H9 (cell line): Measurements from ENCODE around the gene PNPLA2. TPM values are rescaled to one million over a fixed set of nuclear protein-coding genes. Genes with fewer than 3 reads are reported as not detected.
A peak's percentile ranks its signal among the peaks of the same experiment; 100 is the strongest.

Experiments used
- DNase-seq: peaks from one replicate; pipeline ENCODE4 v3.0.0-alpha.2; 2017
- H2AFZ ChIP-seq: one replicate; pipeline ENCODE4 v1.6.1; 2013; ENCODE audit warnings: mild to moderate bottlenecking, low read length, control low read depth, moderate library complexity
- H2AK5ac ChIP-seq: 2 replicates; pipeline ENCODE4 v1.6.1; 2013; ENCODE audit warnings: low read length, control low read depth, mixed read lengths; ENCODE audit not compliant: insufficient read length
- H2BK120ac ChIP-seq: one replicate; pipeline ENCODE4 v1.6.1; 2013; ENCODE audit warnings: low read depth, mild to moderate bottlenecking, low read length, control low read depth, inconsistent platforms; ENCODE audit not compliant: poor library complexity, severe bottlenecking
- H2BK12ac ChIP-seq: 2 replicates; pipeline ENCODE4 v1.6.1; 2013; ENCODE audit warnings: low read length, control low read depth, mixed read lengths, low read depth; ENCODE audit not compliant: insufficient read length
- H2BK15ac ChIP-seq: 2 replicates; pipeline ENCODE4 v1.6.1; 2013; ENCODE audit warnings: low read depth, low read length, control low read depth
- H2BK20ac ChIP-seq: one replicate; pipeline ENCODE4 v1.6.1; 2013; ENCODE audit warnings: low read depth, mild to moderate bottlenecking, low read length, control low read depth, inconsistent platforms; ENCODE audit not compliant: poor library complexity, severe bottlenecking
- H2BK5ac ChIP-seq: 2 replicates; pipeline ENCODE4 v1.6.1; 2013; ENCODE audit warnings: low read length, control low read depth, mixed read lengths; ENCODE audit not compliant: insufficient read length
- H3K14ac ChIP-seq: 2 replicates; pipeline ENCODE4 v1.6.1; 2013; ENCODE audit warnings: low read length, control low read depth; ENCODE audit not compliant: insufficient read depth
- H3K18ac ChIP-seq: 2 replicates; pipeline ENCODE4 v1.6.1; 2013; ENCODE audit warnings: low read depth, mild to moderate bottlenecking, mixed read lengths, low read length, control low read depth; ENCODE audit not compliant: insufficient read length
- H3K23ac ChIP-seq: 2 replicates; pipeline ENCODE4 v1.6.1; 2013; ENCODE audit warnings: low read length, control low read depth, mixed read lengths, low read depth; ENCODE audit not compliant: insufficient read length
- H3K23me2 ChIP-seq: 2 replicates; pipeline ENCODE4 v1.6.1; 2013; ENCODE audit warnings: low read depth, mild to moderate bottlenecking, mixed read lengths, low read length, control low read depth; ENCODE audit not compliant: insufficient read length, poor library complexity, severe bottlenecking
- H3K27ac ChIP-seq: 2 replicates; pipeline ENCODE4 v1.5.1; 2013; ENCODE audit warnings: low read length, control low read depth, mixed read lengths, low read depth; ENCODE audit not compliant: insufficient read length
- H3K27me3 ChIP-seq: 2 replicates; pipeline ENCODE4 v1.6.1; 2013; ENCODE audit warnings: low read length, control low read depth, inconsistent platforms; ENCODE audit not compliant: insufficient read depth
- H3K4ac ChIP-seq: 2 replicates; pipeline ENCODE4 v1.6.1; 2013; ENCODE audit warnings: low read depth, mild to moderate bottlenecking, control low read depth, inconsistent platforms, low read length, moderate library complexity
- H3K4me1 ChIP-seq: 2 replicates; pipeline ENCODE4 v1.6.1; 2013; ENCODE audit warnings: low read length, control low read depth, inconsistent platforms; ENCODE audit not compliant: insufficient read depth
- H3K4me2 ChIP-seq: 2 replicates; pipeline ENCODE4 v1.6.1; 2013; ENCODE audit warnings: low read length, control low read depth, mixed read lengths; ENCODE audit not compliant: insufficient read length, insufficient read depth
- H3K56ac ChIP-seq: 2 replicates; pipeline ENCODE4 v1.6.1; 2013; ENCODE audit warnings: low read depth, mild to moderate bottlenecking, mixed read lengths, low read length, control low read depth; ENCODE audit not compliant: insufficient read length
- H3K79me1 ChIP-seq: 2 replicates; pipeline ENCODE4 v1.6.1; 2013; ENCODE audit warnings: low read depth, mild to moderate bottlenecking, moderate library complexity, low read length, control low read depth, inconsistent platforms; ENCODE audit not compliant: insufficient read depth, poor library complexity, severe bottlenecking
- H3K79me2 ChIP-seq: 2 replicates; pipeline ENCODE4 v1.6.1; 2013; ENCODE audit warnings: low read length, control low read depth, inconsistent platforms; ENCODE audit not compliant: insufficient read depth
- H3K9ac ChIP-seq: 2 replicates; pipeline ENCODE4 v1.6.1; 2013; ENCODE audit warnings: low read length, control low read depth, mixed read lengths; ENCODE audit not compliant: insufficient read length; ENCODE audit errors: extremely low read depth
- H3K9me3 ChIP-seq: one replicate; pipeline ENCODE4 v1.6.1; 2013; ENCODE audit warnings: low read depth, low read length, inconsistent platforms; ENCODE audit not compliant: control insufficient read depth
- H3T11ph ChIP-seq: one replicate; pipeline ENCODE4 v1.6.1; 2013; ENCODE audit warnings: mild to moderate bottlenecking, low read length, control low read depth, inconsistent platforms
- H4K20me1 ChIP-seq: one replicate; pipeline ENCODE4 v1.6.1; 2013; ENCODE audit not compliant: control insufficient read depth, insufficient read length, insufficient read depth
- H4K5ac ChIP-seq: 2 replicates; pipeline ENCODE4 v1.6.1; 2013; ENCODE audit warnings: low read depth, mild to moderate bottlenecking, mixed read lengths, low read length, control low read depth; ENCODE audit not compliant: insufficient read length
- H4K8ac ChIP-seq: replicated peaks from 2 replicates; pipeline ENCODE4 v1.6.1; 2013; ENCODE audit warnings: low read length, control low read depth, mixed read lengths, low read depth; ENCODE audit not compliant: insufficient read length
- H4K91ac ChIP-seq: 2 replicates; pipeline ENCODE4 v1.6.1; 2013; ENCODE audit warnings: low read depth, mild to moderate bottlenecking, moderate library complexity, mixed read lengths, low read length, control low read depth; ENCODE audit not compliant: insufficient read length
- H3K27ac Mint-ChIP-seq, 3 experiments: 2 replicates in 2 of 3; 3 replicates in 1 of 3; pipeline ENCODE4 v1.8.0; 2020 to 2021; ENCODE audit warnings: mixed read lengths in 3 of 3, mild to moderate bottlenecking in 1 of 3, moderate library complexity in 1 of 3
- H3K27me3 Mint-ChIP-seq: 2 replicates; pipeline ENCODE4 v1.8.0; 2021; ENCODE audit warnings: low read depth, mild to moderate bottlenecking, moderate library complexity, mixed read lengths
- H3K36me3 Mint-ChIP-seq, 3 experiments: 2 replicates in 2 of 3; 3 replicates in 1 of 3; pipeline ENCODE4 v1.8.0; 2020 to 2021; ENCODE audit warnings: low read depth in 3 of 3, mixed read lengths in 3 of 3; ENCODE audit not compliant: insufficient read depth in 1 of 3
- H3K4me1 Mint-ChIP-seq, 2 experiments: 2 replicates each; pipeline ENCODE4 v1.8.0; 2020; ENCODE audit warnings: mixed read lengths in 2 of 2
- H3K4me3 Mint-ChIP-seq, 2 experiments: 2 replicates in 1 of 2; 3 replicates in 1 of 2; pipeline ENCODE4 v1.8.0; 2020 to 2021; ENCODE audit warnings: mild to moderate bottlenecking in 2 of 2, mixed read lengths in 2 of 2, moderate library complexity in 1 of 2
- H3K9me3 Mint-ChIP-seq, 2 experiments: 2 replicates in 1 of 2; 3 replicates in 1 of 2; pipeline ENCODE4 v1.8.0; 2020; ENCODE audit warnings: mild to moderate bottlenecking in 2 of 2, mixed read lengths in 2 of 2, moderate library complexity in 1 of 2
- CTCF ChIP-seq: fragments of 200-600 bp; sonication (generic); conservative IDR thresholded peaks from 3 replicates; pipeline ENCODE4 v1.8.0; 2021; ENCODE audit warnings: antibody characterized with exemption, mild to moderate bottlenecking
- WGBS: extraction: QIAGEN DNeasy Blood & Tissue Kit; methylation state at CpG from one replicate; pipeline ENCODE4 v1.1.7; 2013; ENCODE audit warnings: missing lambda C conversion rate, low lambda C conversion rate, mixed read lengths; ENCODE audit not compliant: insufficient read length; ENCODE audit errors: extremely low coverage; 5-methylcytosine and 5-hydroxymethylcytosine counted together
- total RNA-seq: library from RNA; stranded (reverse); gene quantifications from 2 replicates; pipeline ENCODE4 v1.2.1, GENCODE V29; 2021

Gene PNPLA2
- total RNA-seq, 1 experiment from 2014 or later = 67.3 TPM

- H3K4me2 ChIP-seq = peak overlapping the region; percentile 56
- no peak overlapping the region for H2AK5ac ChIP-seq
- Mint-ChIP-seq H3K36me3 (peaks cover 2 to 8% (median 8%) of the 10 kb centered on the region in 3 experiments; a peak in 5 of 7 replicates), H3K27ac (no peak overlapping the region), H3K9me3 (no peaks in the 10 kb centered on the region), H3K4me1 (peaks cover 11 to 19% of the 10 kb centered on the region in 2 experiments), H3K4me3 (peak overlapping the region; percentile 64 to 79), H3K27me3 (no peaks in the 10 kb centered on the region)
- TF ChIP-seq CTCF = no peak
- no peaks in the 10 kb centered on the region for H3K79me1 ChIP-seq
- no peak overlapping the region for H3K14ac ChIP-seq
- no peaks in the 10 kb centered on the region for H3K4me1 ChIP-seq
- H4K91ac ChIP-seq = no peak overlapping the region
- no peaks in the 10 kb centered on the region for H3K9me3 ChIP-seq
- H3K4ac ChIP-seq = no peak overlapping the region
- no peak overlapping the region for H2BK20ac ChIP-seq
- no peak overlapping the region for H4K5ac ChIP-seq
- no peak overlapping the region for H2BK5ac ChIP-seq
- H2AFZ ChIP-seq = no peak overlapping the region
- H4K8ac ChIP-seq = no peak overlapping the region
- whole genome bisulfite sequencing = no CpG with 5 or more reads among the region's 26 CpGs
- no peak overlapping the region for H2BK120ac ChIP-seq
- H2BK12ac ChIP-seq = no peak overlapping the region
- no peak overlapping the region for H3K27ac ChIP-seq
- H4K20me1 ChIP-seq = no peaks in the 10 kb centered on the region
- H3K23ac ChIP-seq = no peak overlapping the region
- H3K9ac ChIP-seq = no peak overlapping the region
- no peaks in the 10 kb centered on the region for H3K79me2 ChIP-seq
- H3K27me3 ChIP-seq = no peaks in the 10 kb centered on the region
- peaks cover 11% of the 10 kb centered on the region for H3K23me2 ChIP-seq
- DNase-seq = no peak
- H2BK15ac ChIP-seq = no peak overlapping the region
- no peak overlapping the region for H3K56ac ChIP-seq
- H3T11ph ChIP-seq = no peak overlapping the region
- no peak overlapping the region for H3K18ac ChIP-seq
These were observed 14.7 kb upstream of the PNPLA2 start for GRCh38 chr11:803770-804598.
